IMR-90 (cell line): ENCODE data around the gene PPIAL4G. TPM values are rescaled to one million over a fixed set of nuclear protein-coding genes. Genes with fewer than 3 reads are reported as not detected.
A peak's percentile ranks its signal among the peaks of the same experiment; 100 is the strongest.
"Not testable (repeated sequence)": the region's sequence is repeated elsewhere in the genome, so short reads cannot be mapped to it uniquely, and the experiment has no call there.

Source experiments
- ATAC-seq: fragments of 200-7000 bp; cut with Tn5 transposase; 2 replicates; pipeline ENCODE4 v1.9.1; 2020; ENCODE audit warnings: low read depth, mild to moderate bottlenecking, moderate library complexity
- Bru-seq: library from RNA; stranded (reverse); fragments of 400-500 nt; gene quantifications from one replicate; lab custom pipeline; 2021; lab: Mats Ljungman, UMichigan
- BruChase-seq, 2 experiments: library from RNA; stranded (reverse); fragments of 400-500 nt; gene quantifications; one replicate each; lab custom pipeline; 2021; lab: Mats Ljungman, UMichigan
- BruUV-seq: library from RNA; stranded (reverse); fragments of 400-500 nt; replicated peaks from 2 replicates; lab custom pipeline; 2021; lab: Mats Ljungman, UMichigan
- CTCF ChIA-PET: fragments of 300-600 bp; formaldehyde crosslinking; extraction: SDS; loops from one replicate; lab custom pipeline; 2021; ENCODE audit warnings: antibody characterized with exemption; lab: Yijun Ruan, JAX
- POLR2A ChIA-PET: fragments of 300-600 bp; sonication (Branson Sonifier 250); formaldehyde crosslinking; loops from one replicate; lab custom pipeline; 2022; ENCODE audit warnings: antibody characterized with exemption; ENCODE audit not compliant: unreplicated experiment; lab: Charles Lee
- DNase-seq: peaks from one replicate; pipeline ENCODE4 v3.0.0; 2013
- H2AFZ ChIP-seq: replicated peaks from 2 replicates; pipeline ENCODE3; 2013; ENCODE audit warnings: low read length, mild to moderate bottlenecking; ENCODE audit not compliant: poor library complexity
- H2AK5ac ChIP-seq: 2 replicates; pipeline ENCODE4 v1.6.1; 2013; ENCODE audit warnings: low read depth, low read length, inconsistent platforms
- H2AK9ac ChIP-seq: replicated peaks from 2 replicates; pipeline ENCODE3; 2013; ENCODE audit warnings: mild to moderate bottlenecking, low read depth, low read length, moderate library complexity; ENCODE audit not compliant: poor library complexity
- H2BK120ac ChIP-seq: 2 replicates; pipeline ENCODE4 v1.6.1; 2013; ENCODE audit warnings: low read depth, low read length, inconsistent platforms
- H2BK15ac ChIP-seq: 3 replicates; pipeline ENCODE4 v1.6.1; 2013; ENCODE audit warnings: low read depth, low read length, inconsistent platforms
- H2BK20ac ChIP-seq: 2 replicates; pipeline ENCODE4 v1.6.1; 2013; ENCODE audit warnings: low read depth, mild to moderate bottlenecking, inconsistent platforms, low read length, moderate library complexity
- H2BK5ac ChIP-seq: 2 replicates; pipeline ENCODE4 v1.6.1; 2013; ENCODE audit warnings: mild to moderate bottlenecking, low read depth, low read length, inconsistent platforms; ENCODE audit not compliant: poor library complexity, severe bottlenecking
- H3K14ac ChIP-seq: replicated peaks from 2 replicates; pipeline ENCODE4 v1.6.1; 2013; ENCODE audit warnings: low read depth, low read length, inconsistent platforms
- H3K18ac ChIP-seq: 2 replicates; pipeline ENCODE4 v1.6.1; 2013; ENCODE audit warnings: low read depth, low read length, control low read depth
- H3K23ac ChIP-seq: 2 replicates; pipeline ENCODE4 v1.6.1; 2013; ENCODE audit warnings: low read depth, low read length, inconsistent platforms
- H3K27ac ChIP-seq: 2 replicates; pipeline ENCODE4 v1.5.1; 2013; ENCODE audit warnings: mild to moderate bottlenecking, control low read depth, low read length; ENCODE audit not compliant: insufficient read depth
- H3K27me3 ChIP-seq: 2 replicates; pipeline ENCODE4 v1.6.1; 2013; ENCODE audit warnings: low read length; ENCODE audit not compliant: control insufficient read depth, insufficient read depth
- H3K36me3 ChIP-seq: 2 replicates; pipeline ENCODE4 v1.6.1; 2013; ENCODE audit warnings: low read length, mixed read lengths; ENCODE audit not compliant: control insufficient read depth, insufficient read depth
- H3K4ac ChIP-seq: 2 replicates; pipeline ENCODE4 v1.6.1; 2013; ENCODE audit warnings: low read depth, low read length, inconsistent platforms
- H3K4me1 ChIP-seq: 2 replicates; pipeline ENCODE4 v1.6.1; 2013; ENCODE audit warnings: low read length, mixed read lengths; ENCODE audit not compliant: control insufficient read depth, insufficient read depth
- H3K4me2 ChIP-seq: 2 replicates; pipeline ENCODE4 v1.6.1; 2013; ENCODE audit warnings: low read depth, mild to moderate bottlenecking, control low read depth, low read length, moderate library complexity
- H3K4me3 ChIP-seq: 2 replicates; pipeline ENCODE4 v1.5.1; 2013; ENCODE audit warnings: low read depth, mild to moderate bottlenecking, control low read depth, low read length, moderate library complexity; ENCODE audit not compliant: insufficient read depth
- H3K56ac ChIP-seq: 2 replicates; pipeline ENCODE4 v1.6.1; 2013; ENCODE audit warnings: low read length, inconsistent platforms; ENCODE audit not compliant: insufficient read depth; ENCODE audit errors: extremely low read depth
- H3K79me1 ChIP-seq, 2 experiments: 2 replicates each; pipeline ENCODE4 v1.6.1; 2013; ENCODE audit warnings: low read length in 2 of 2, inconsistent platforms in 1 of 2, low read depth in 1 of 2
- H3K9ac ChIP-seq: 2 replicates; pipeline ENCODE4 v1.6.1; 2013; ENCODE audit warnings: low read depth, low read length, control low read depth
- H3K9me1 ChIP-seq: 2 replicates; pipeline ENCODE4 v1.6.1; 2013; ENCODE audit warnings: low read length, inconsistent platforms; ENCODE audit not compliant: insufficient read depth
- H3K9me3 ChIP-seq: 2 replicates; pipeline ENCODE4 v1.6.1; 2013; ENCODE audit warnings: low read length; ENCODE audit not compliant: control insufficient read depth, insufficient read depth
- H4K20me1 ChIP-seq: 2 replicates; pipeline ENCODE4 v1.6.1; 2013; ENCODE audit warnings: low read length, inconsistent platforms; ENCODE audit not compliant: insufficient read depth
- H4K5ac ChIP-seq: 2 replicates; pipeline ENCODE4 v1.6.1; 2013; ENCODE audit warnings: mild to moderate bottlenecking, low read depth, low read length, control low read depth
- H4K8ac ChIP-seq, 2 experiments: 2 replicates each; pipeline ENCODE4 v1.6.1; 2013; ENCODE audit warnings: low read depth in 2 of 2, low read length in 2 of 2, control low read depth in 1 of 2, inconsistent platforms in 1 of 2
- H4K91ac ChIP-seq: 2 replicates; pipeline ENCODE4 v1.6.1; 2013; ENCODE audit warnings: low read depth, low read length, inconsistent platforms; ENCODE audit not compliant: insufficient read depth
- WGBS, 2 experiments: methylation state at CpG; one replicate each; pipeline versions ENCODE4 v1.1.5 to v1.1.7; 2013; ENCODE audit warnings: missing lambda C conversion rate in 2 of 2; ENCODE audit not compliant: insufficient read length in 1 of 2; ENCODE audit errors: extremely low coverage in 2 of 2; 5-methylcytosine and 5-hydroxymethylcytosine counted together
- dilution Hi-C: fragments of 300-500 bp; cut with HindIII; formaldehyde crosslinking; loops from one replicate; pipeline ENCODE4 v1.14.3; 2018; ENCODE audit warnings: low sequenced_read_pairs; ENCODE audit not compliant: unreplicated experiment
- in situ Hi-C: fragments of 300-500 bp; cut with MboI; formaldehyde crosslinking; loops from 3 replicates; pipeline ENCODE4 v1.14.3; 2019; ENCODE audit warnings: low sequenced_read_pairs, inconsistent platforms, mixed read lengths
- intact Hi-C: fragments of 100-400 bp; cut with micrococcal nuclease; formaldehyde crosslinking; loops from 2 replicates; pipeline ENCODE4 v1.10.0; 2022
- long read RNA-seq: library from polyadenylated mRNA; unstranded; transcript quantifications from one replicate; pipeline ENCODE4 v2.0.0, GENCODE V29; 2021; ENCODE audit not compliant: unreplicated experiment
- polyA plus RNA-seq, 3 experiments: library from polyadenylated mRNA; depleted of rRNA; stranded (reverse); fragments of >200 nt; gene quantifications; 2 replicates each; pipeline ENCODE4 v1.2.3, GENCODE V29; 2012; ENCODE audit warnings: low replicate concordance in 1 of 3
- total RNA-seq: library from RNA; depleted of rRNA; stranded (reverse); fragments of >200 nt; gene quantifications from 2 replicates; pipeline ENCODE4 v1.2.3, GENCODE V29; 2012; rRNA removed

PPIAL4G gene
- total RNA-seq (not detected in 2 replicates), polyA plus RNA-seq (2012; rRNA removed) (not detected in 2 replicates), Bru-seq, nascent RNA (percentile 13 among the genes with signal in this experiment), BruChase-seq, experiment 1, labeled RNA remaining after a 6-hour chase (not detected), BruChase-seq, experiment 2, labeled RNA remaining after a 2-hour chase (not detected)
- not detected in 2 replicates for polyA plus RNA-seq (2012; cell fraction: cytosol; rRNA removed)
- polyA plus RNA-seq (2012; cell fraction: nucleus; rRNA removed; ENCODE audit: low replicate concordance), result not detected in 2 replicates
- long read RNA-seq, result 0 reads

DNA sequence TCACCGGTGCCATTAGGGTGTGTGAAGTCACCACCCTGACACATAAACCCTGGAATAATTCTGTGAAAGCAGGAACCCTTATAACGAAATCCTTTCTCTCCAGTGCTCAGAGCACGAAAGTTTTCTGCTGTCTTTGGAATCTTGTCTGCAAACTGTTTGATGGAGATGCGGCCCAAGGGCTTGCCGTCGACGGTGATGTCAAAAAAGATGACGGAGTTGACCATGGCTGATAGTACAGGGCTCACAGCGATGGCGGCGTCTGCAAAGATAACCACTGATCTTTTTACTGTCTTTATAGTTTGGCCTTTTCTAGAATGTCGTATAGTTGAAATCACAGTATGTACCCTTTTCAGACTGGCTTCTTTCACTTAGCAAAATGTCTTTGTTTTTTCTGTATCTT is at the start of gene PPIAL4G:
Gene PPIAL4G, minus strand, starts transcription at position 274 of the 400 bp plus-strand sequence. Its CDS starts 50 bp downstream, at position 224.
- dilution Hi-C loops, H3K4me1 ChIP-seq, ATAC-seq: not testable (repeated sequence)

DNA sequence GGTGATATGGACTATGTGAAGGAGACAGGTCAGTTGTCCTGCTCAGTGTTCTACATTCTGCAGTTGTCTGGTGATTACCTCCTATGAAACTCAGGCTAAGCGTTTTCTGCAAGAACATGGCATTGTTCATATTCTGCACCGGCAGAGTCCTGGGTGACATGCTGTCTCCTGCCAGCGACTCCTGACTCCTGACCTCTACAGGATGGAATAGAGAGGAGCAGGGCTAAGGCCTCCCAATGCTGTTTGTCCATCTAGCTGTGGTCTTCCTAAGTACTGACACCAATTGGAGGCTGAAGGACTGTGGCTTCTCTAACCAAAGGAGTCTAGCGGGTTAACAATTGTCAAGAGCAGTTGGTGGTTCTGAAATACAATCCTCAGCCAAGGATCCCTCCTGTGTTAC is 49.1 kb upstream of the PPIAL4G start:
- H3K56ac ChIP-seq, H2AFZ ChIP-seq, BruUV-seq, dilution Hi-C loops, POLR2A ChIA-PET, H4K5ac ChIP-seq, H4K91ac ChIP-seq, H2AK9ac ChIP-seq, H3K36me3 ChIP-seq, H2AK5ac ChIP-seq, H3K4me1 ChIP-seq, H3K14ac ChIP-seq, H3K9me3 ChIP-seq, H3K4me2 ChIP-seq, H2BK15ac ChIP-seq, H3K18ac ChIP-seq, H2BK5ac ChIP-seq, H4K8ac ChIP-seq, H4K20me1 ChIP-seq, H3K4me3 ChIP-seq, H3K23ac ChIP-seq, H3K27me3 ChIP-seq, ATAC-seq, intact Hi-C loops, H3K4ac ChIP-seq, in situ Hi-C loops, H3K79me1 ChIP-seq, DNase-seq, H2BK120ac ChIP-seq, H3K9me1 ChIP-seq, H2BK20ac ChIP-seq, CTCF ChIA-PET, H3K9ac ChIP-seq, H3K27ac ChIP-seq: not testable (repeated sequence)
- 50% methylated on average over 2 of the region's 4 CpGs; no CpG with 5 or more reads in 1 of the 2 experiments for WGBS, 2 experiments

More for the DNA sequence above, at the start of gene PPIAL4G:
- H4K5ac ChIP-seq, H2AK5ac ChIP-seq, H2AFZ ChIP-seq, H3K18ac ChIP-seq, H3K79me1 ChIP-seq, H3K56ac ChIP-seq, H2AK9ac ChIP-seq, H3K4me2 ChIP-seq, BruUV-seq, H4K91ac ChIP-seq, H3K27me3 ChIP-seq, H3K23ac ChIP-seq, H2BK20ac ChIP-seq, H3K4me3 ChIP-seq, POLR2A ChIA-PET, H3K36me3 ChIP-seq, H3K27ac ChIP-seq, CTCF ChIA-PET, DNase-seq, H2BK15ac ChIP-seq, H3K9me1 ChIP-seq, intact Hi-C loops, H4K8ac ChIP-seq, H3K9ac ChIP-seq, H2BK5ac ChIP-seq, H4K20me1 ChIP-seq, H3K9me3 ChIP-seq, H3K4ac ChIP-seq, in situ Hi-C loops, H3K14ac ChIP-seq, H2BK120ac ChIP-seq: not testable (repeated sequence)
- WGBS, 2 experiments, result no CpG with 5 or more reads among the region's 12 CpGs
